Endothelial cell (in vitro differentiated cells): ENCODE results near the gene LHX4. TPM values are rescaled to one million over a fixed set of nuclear protein-coding genes. Genes with fewer than 3 reads are reported as not detected.

Experiments used
- DNase-seq: peaks from one replicate; pipeline ENCODE4 v3.0.0; 2021; ENCODE audit warnings: low spot score
- H3K27ac Mint-ChIP-seq: one replicate; pipeline ENCODE4 v1.8.0; 2021; ENCODE audit warnings: mixed read lengths, inconsistent platforms; ENCODE audit not compliant: unreplicated experiment
- H3K27me3 Mint-ChIP-seq: one replicate; pipeline ENCODE4 v1.8.0; 2021; ENCODE audit warnings: mild to moderate bottlenecking, moderate library complexity, mixed read lengths, inconsistent platforms; ENCODE audit not compliant: unreplicated experiment
- H3K36me3 Mint-ChIP-seq: one replicate; pipeline ENCODE4 v1.8.0; 2021; ENCODE audit warnings: mild to moderate bottlenecking, low read depth, mixed read lengths, inconsistent platforms; ENCODE audit not compliant: unreplicated experiment
- H3K4me1 Mint-ChIP-seq: one replicate; pipeline ENCODE4 v1.8.0; 2021; ENCODE audit warnings: mild to moderate bottlenecking, mixed read lengths, inconsistent platforms; ENCODE audit not compliant: unreplicated experiment
- H3K4me3 Mint-ChIP-seq: one replicate; pipeline ENCODE4 v1.8.0; 2021; ENCODE audit warnings: mild to moderate bottlenecking, mixed read lengths, inconsistent platforms; ENCODE audit not compliant: unreplicated experiment
- H3K9me3 Mint-ChIP-seq: one replicate; pipeline ENCODE4 v1.8.0; 2021; ENCODE audit warnings: mixed read lengths, inconsistent platforms; ENCODE audit not compliant: unreplicated experiment
- total RNA-seq: library from RNA; stranded (reverse); fragmentation: NEBNext Ultra II Directional; extraction: Animal tissue kit (Norgen Biotek cat#: 25700); gene quantifications from one replicate; pipeline ENCODE4 v1.2.1, GENCODE V29; 2021; ENCODE audit not compliant: unreplicated experiment
- TF ChIP-seq, protein P1 (sequence below): fragments of 200-600 bp; sonication (generic); IDR thresholded peaks from one replicate; pipeline ENCODE4 v1.5.0; 2021; ENCODE audit warnings: antibody characterized with exemption; ENCODE audit not compliant: unreplicated experiment

LHX4 gene
- total RNA-seq, 1 donor from 2014 or later: 1.5 TPM

GRCh38 chr1:180261030-180261429 is 31.0 kb downstream of the LHX4 start:
- Mint-ChIP-seq H3K27me3 (peaks cover 6% of the 10 kb centered on the region), H3K9me3 (no peaks in the 10 kb centered on the region), H3K4me3 (no peak overlapping the region), H3K4me1 (no peaks in the 10 kb centered on the region), H3K36me3 (peaks cover 8% of the 10 kb centered on the region), H3K27ac (no peak overlapping the region)
- TF ChIP-seq, protein P1, sequence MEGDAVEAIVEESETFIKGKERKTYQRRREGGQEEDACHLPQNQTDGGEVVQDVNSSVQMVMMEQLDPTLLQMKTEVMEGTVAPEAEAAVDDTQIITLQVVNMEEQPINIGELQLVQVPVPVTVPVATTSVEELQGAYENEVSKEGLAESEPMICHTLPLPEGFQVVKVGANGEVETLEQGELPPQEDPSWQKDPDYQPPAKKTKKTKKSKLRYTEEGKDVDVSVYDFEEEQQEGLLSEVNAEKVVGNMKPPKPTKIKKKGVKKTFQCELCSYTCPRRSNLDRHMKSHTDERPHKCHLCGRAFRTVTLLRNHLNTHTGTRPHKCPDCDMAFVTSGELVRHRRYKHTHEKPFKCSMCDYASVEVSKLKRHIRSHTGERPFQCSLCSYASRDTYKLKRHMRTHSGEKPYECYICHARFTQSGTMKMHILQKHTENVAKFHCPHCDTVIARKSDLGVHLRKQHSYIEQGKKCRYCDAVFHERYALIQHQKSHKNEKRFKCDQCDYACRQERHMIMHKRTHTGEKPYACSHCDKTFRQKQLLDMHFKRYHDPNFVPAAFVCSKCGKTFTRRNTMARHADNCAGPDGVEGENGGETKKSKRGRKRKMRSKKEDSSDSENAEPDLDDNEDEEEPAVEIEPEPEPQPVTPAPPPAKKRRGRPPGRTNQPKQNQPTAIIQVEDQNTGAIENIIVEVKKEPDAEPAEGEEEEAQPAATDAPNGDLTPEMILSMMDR: no peak
- DNase-seq: no peak

- Mint-ChIP-seq H3K27me3 (peaks cover 6% of the 10 kb centered on the region), H3K36me3 (peaks cover 8% of the 10 kb centered on the region), H3K27ac (no peak overlapping the region), H3K4me3 (no peak overlapping the region), H3K9me3 (no peaks in the 10 kb centered on the region), H3K4me1 (no peaks in the 10 kb centered on the region)
- no peak for DNase-seq
- TF ChIP-seq, protein P1: no peak
These were observed 31.6 kb downstream of the LHX4 start for GRCh38 chr1:180261524-180262155.

DNA sequence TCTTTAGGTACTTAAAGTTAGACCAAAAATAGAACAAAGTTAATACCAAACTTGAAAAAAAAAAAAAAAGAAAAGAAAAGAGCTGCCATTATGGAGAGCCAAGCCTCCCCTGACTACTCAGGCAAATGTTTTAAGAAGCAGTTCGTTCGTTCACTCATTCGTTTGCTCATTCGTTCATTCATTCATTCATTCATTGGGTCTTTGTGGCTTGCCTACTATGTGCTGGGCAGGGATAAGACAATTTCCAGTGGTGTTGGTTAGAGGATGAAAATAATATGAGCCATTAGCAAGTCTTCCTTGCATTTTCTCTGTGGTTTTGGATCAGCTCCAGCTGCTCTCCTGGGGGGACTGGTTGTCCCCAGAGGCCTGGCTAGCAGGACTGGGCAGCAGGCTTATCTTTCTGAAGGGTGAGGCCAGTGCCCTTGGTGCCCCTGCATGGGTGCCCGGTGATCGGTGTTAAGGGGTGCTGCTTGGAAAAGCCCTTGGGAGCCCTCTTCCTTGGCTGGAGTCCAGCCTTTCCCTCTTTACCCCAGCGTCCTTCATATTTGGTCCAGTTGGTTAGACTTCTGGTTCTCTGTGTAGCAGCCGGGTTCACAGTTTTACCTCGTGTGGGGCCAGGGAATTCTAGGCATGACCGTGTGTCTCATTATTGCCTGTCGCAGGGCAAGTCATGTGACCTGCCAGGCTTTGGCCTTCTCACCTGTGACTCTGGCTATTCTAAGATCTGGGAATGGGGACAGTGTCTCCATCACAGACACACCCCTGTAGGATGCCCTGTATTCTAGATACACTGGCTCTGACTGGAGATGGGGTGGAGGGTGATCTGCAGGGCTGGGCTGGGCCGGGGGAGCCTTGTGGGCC is 32.8 kb downstream of the LHX4 start:
- Mint-ChIP-seq H3K9me3 (no peaks in the 10 kb centered on the region), H3K4me3 (no peak overlapping the region), H3K4me1 (no peaks in the 10 kb centered on the region), H3K36me3 (peaks cover 8% of the 10 kb centered on the region), H3K27me3 (peaks cover 8% of the 10 kb centered on the region), H3K27ac (no peak overlapping the region)
- TF ChIP-seq, protein P1: no peak
- no peak for DNase-seq

DNA sequence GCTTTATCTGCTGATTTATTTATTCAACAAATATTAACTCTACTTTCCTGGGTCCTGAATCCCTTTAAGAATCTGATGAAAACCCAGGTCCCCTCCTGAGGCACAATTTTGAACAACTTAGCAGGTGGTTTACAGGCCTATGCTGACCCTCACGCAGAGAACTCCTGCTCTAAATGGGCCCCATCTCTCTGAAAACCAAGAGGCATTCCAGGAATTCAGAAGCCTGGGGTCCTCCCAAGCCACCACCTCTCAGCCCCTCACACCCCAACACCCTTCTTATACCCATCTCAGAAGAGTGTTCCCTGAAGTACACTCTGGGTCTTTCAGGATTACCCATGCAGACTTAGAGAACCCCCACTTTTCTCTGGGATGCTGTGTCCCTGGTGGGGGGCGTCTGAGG is 34.5 kb downstream of the LHX4 start:
- H3K9me3 Mint-ChIP-seq: no peaks in the 10 kb centered on the region
- TF ChIP-seq, protein P1: no peak
- H3K27ac Mint-ChIP-seq: no peak overlapping the region
- peaks cover 7% of the 10 kb centered on the region for H3K27me3 Mint-ChIP-seq
- H3K4me3 Mint-ChIP-seq: no peak overlapping the region
- H3K4me1 Mint-ChIP-seq: peaks cover 6% of the 10 kb centered on the region
- no peaks in the 10 kb centered on the region for H3K36me3 Mint-ChIP-seq
- DNase-seq: no peak

DNA sequence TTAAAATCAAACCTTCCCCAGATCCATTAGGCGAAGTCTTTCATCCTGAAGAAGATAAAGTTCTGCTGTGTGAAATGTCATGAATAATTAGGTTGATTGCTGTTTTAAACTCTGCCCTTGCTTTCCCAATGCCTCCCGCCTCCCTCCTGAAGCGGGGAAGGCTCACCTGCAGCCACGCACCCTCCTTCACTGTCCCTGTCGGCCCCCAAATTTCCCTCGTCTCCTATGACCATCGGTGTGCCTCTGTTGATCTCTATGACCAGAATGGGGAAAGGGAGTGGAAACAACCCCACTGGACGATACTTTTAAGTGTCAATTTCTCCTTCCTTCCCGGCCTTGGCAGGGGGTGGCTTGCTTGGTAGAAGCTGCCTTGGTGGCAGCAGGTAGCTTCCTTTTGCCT is 35.1 kb downstream of the LHX4 start:
- peaks cover 3% of the 10 kb centered on the region for H3K27me3 Mint-ChIP-seq
- no peaks in the 10 kb centered on the region for H3K9me3 Mint-ChIP-seq
- no peak overlapping the region for H3K27ac Mint-ChIP-seq
- no peaks in the 10 kb centered on the region for H3K36me3 Mint-ChIP-seq
- H3K4me3 Mint-ChIP-seq: peak overlapping the region; percentile 56
- DNase-seq: no peak
- peaks cover 6% of the 10 kb centered on the region for H3K4me1 Mint-ChIP-seq
- TF ChIP-seq, protein P1: no peak
